GM18511 (cell line): ENCODE measurements around the gene NOXA1.

Experiments used
- ATAC-seq: cut with Tn5 transposase; IDR thresholded peaks from one replicate; pipeline ENCODE4 v1.9.1; 2021; ENCODE audit warnings: mild to moderate bottlenecking, moderate library complexity; ENCODE audit not compliant: unreplicated experiment

The NOXA1 gene

GRCh38 chr9:137423514-137424291 lies 510 bp downstream of the NOXA1 start:
- peak; percentile 36 for ATAC-seq

DNA sequence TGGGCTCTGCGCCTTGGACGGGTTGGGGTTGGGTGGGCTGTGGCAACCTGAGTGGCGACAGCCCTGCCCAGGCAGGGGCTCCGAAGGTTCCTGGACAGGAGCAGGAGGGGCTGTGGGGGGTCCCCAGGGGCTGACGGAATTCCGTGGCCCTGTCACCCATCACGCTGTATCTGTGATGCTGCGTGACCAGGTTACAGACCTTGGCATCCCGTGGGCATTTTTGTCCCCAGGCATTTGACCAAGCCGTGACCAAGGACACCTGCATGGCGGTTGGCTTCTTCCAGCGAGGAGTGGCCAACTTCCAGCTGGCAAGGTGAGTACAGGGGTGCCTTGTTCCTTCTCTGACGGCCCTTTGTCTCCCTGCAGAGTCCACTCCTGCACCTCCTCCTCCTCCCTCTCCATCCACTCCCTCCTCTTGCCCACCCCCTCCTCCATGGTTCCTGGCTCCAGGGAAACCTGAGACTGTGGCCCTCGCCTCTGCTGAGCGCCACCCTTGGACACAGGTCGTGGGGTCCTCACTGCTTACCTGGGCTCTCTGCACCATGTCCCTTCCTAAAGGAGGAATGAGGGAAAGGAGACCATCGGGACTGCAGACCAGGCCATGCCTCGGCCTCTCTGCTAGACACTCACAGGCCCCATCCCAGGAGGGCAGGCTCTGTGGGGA lies 3.0 kb downstream of the NOXA1 start:
- no peak for ATAC-seq

GRCh38 chr9:137427454-137428310 lies 4.5 kb downstream of the NOXA1 start:
- ATAC-seq: no peak

DNA sequence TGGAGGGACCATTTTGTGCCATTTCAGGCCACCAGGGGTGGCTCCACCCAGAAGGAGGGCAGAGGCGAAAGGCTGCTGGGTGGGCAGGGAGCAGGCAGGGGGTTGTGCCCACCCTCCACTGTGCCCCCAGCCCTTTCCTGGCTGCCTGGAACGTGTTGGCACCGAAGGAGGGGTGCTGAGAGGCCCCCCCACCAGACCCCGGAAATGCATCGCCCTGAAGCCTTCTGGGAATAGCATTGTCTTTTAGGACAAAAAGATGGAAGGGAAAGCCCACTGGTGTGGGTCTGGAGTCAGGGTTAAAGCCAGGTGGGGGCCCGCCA lies 5.1 kb downstream of the NOXA1 start:
- no peak for ATAC-seq

- ATAC-seq: no peak
Measured at GRCh38 chr9:137428841-137429545, 5.8 kb downstream of the NOXA1 start.

- ATAC-seq: no peak
Measured at GRCh38 chr9:137429546-137429890, 6.3 kb downstream of the NOXA1 start.

DNA sequence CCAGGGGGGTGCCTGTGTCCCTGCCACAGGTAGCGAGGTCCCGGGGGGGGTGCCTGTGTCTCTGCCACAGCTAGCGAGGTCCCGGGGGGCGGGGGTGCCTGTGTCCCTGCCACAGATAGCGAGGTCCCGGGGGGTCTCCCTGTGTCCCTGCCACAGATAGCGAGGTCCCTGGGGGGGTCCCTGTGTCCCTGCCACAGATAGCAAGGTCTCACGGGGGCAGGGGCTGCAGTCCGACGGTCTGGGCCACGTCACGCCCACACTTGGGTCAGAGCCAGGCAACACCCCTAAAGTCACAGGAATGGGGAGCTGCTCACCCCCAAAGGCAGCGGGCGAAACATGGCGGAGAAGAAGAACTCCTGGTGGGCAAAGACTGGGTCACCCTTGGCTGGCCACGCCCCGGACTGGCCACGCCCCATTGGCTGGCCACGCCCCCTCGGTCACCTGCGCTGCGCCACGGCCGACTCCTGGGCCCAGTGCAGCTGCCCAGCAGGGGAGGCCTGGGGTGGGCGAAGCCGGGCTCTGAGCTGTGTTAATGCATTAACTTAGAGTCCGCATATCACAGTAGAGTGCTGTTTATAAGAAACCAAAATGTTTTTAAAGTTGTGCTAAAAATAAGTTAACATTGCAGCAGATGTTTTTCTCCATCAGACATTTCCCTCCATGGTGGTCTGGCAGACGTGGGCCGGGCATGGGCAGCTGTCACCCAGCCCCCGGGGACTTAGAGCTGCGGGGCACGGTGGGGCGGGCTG lies 7.0 kb downstream of the NOXA1 start:
- no peak for ATAC-seq

- no peak for ATAC-seq
Measured at GRCh38 chr9:137430723-137431415, 7.7 kb downstream of the NOXA1 start.

DNA sequence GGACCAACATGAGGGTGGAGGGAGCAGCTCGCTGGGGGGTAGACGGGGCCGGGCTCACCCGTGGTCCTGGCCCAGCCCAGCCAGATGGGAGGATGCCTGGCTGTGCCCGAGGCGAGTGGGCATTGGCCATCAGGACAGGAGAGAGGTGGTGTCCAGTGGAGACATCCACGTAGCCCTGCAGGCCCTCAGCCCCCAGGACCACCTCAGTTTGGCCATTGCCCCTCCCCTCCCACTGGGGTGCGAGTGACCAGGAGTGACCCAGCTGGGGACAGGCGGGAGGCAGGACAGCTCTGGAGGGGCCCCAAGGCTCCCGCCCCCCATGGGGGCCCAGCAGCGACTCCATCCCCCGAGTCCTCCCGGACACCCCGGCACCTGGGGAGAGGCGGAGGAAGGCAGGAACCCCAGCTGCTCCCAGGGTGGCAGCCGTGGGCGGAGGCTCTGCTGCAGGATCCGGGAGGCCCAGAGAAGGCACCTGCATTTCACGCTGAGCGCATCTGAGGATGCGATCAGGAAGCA lies 8.3 kb downstream of the NOXA1 start:
- ATAC-seq: no peak

GRCh38 chr9:137432687-137433348 lies 9.6 kb downstream of the NOXA1 start:
- no peak for ATAC-seq

GRCh38 chr9:137433349-137433915 lies 10.2 kb downstream of the NOXA1 start:
- no peak for ATAC-seq

DNA sequence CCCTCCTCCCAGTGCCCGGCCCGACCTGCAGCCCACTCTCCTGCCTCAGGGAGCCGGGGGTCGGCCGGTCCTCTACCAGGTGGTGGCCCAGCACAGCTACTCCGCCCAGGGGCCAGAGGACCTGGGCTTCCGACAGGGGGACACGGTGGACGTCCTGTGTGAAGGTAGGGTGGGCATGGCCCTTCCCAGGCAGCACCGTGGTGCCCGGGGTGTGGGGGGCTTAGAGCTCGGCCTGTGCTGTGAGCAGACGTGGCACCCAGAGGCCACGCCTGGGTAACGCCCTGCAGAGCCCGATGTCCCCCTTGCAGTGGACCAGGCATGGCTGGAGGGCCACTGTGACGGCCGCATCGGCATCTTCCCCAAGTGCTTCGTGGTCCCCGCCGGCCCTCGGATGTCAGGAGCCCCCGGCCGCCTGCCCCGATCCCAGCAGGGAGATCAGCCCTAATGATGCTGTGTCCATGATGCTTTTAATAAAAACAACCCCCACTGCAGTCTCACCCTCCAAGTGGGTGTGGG lies 10.8 kb downstream of the NOXA1 start:
- no peak for ATAC-seq

DNA sequence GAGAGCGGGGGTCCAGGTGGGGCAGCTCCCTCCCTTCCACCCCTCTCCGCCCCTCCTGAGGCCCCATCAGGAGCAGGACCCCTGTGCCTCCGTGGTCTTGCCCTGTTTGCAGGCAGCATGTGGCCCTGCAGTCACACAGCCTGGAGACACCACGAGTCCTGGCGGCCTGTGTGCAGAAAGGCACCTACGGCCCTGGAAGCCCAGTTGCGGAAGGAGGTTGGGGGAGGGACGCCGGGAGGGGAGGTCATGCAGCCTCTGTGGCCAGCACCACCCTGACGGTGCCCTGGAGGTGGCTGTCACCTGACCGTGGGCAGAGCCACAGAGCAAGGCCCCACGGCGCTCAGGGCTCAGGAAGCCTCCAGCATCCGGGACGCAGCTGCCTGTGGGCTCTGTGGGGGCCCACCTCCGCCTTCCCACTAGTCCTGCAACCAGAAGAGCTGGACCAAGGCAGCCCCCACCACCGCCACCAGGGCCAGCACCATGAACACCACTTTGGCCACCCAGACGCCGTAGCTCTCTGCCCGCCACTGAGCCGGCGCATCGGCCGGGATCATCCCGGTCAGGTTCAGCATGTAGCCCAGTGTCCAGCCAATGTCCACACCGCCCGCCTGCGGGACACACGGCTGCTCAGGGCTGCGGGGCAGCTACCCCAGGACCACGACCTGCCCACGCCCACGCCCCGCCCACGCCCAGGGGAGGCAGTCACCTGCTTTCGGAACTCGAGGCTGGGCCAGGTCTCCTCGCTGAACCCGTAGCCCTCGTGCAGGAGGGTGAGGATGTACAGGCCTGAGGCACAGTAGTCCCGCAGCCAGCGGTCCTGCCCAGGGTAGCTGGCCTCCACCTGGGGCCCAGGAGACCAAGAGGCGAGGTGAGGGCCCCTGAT lies 11.5 kb downstream of the NOXA1 start:
- ATAC-seq: no peak

- no peak for ATAC-seq
Measured at GRCh38 chr9:137435381-137435891, 12.2 kb downstream of the NOXA1 start.

GRCh38 chr9:137435980-137436760 lies 13.0 kb downstream of the NOXA1 start:
- ATAC-seq: no peak

- no peak for ATAC-seq
Measured at GRCh38 chr9:137436761-137437600, 13.8 kb downstream of the NOXA1 start.
